Activated CD4-positive, CD25-positive, alpha-beta regulatory T cell treated with anti-CD3 and anti-CD28 coated beads, Interleukin-2, amount 50 U/mL, for 16 hours (primary cell): ENCODE results near the gene SUN5.
"Not testable (repeated sequence)": the region's sequence is repeated elsewhere in the genome, so short reads cannot be mapped to it uniquely, and the experiment has no call there.

Experiments used
- DNase-seq: peaks from one replicate; pipeline ENCODE4 v3.0.0-alpha.2; 2020; ENCODE audit warnings: low read depth, low spot score

SUN5 gene

GRCh38 chr20:33004141-33004751 is at the start of gene SUN5:
Gene SUN5, minus strand, starts transcription at chr20:33004433. Its CDS starts 93 bp downstream, at chr20:33004340.
- DNase-seq = no peak

GRCh38 chr20:33053291-33054106 is 49.3 kb upstream of the SUN5 start, which contains the start of gene BPIFB3:
Gene BPIFB3, plus strand, starts transcription at chr20:33053903. Its CDS starts 1,533 bp downstream, at chr20:33055436.
- DNase-seq = no peak

GRCh38 chr20:33051333-33051732 is 47.1 kb upstream of the SUN5 start:
- DNase-seq = no peak

DNA sequence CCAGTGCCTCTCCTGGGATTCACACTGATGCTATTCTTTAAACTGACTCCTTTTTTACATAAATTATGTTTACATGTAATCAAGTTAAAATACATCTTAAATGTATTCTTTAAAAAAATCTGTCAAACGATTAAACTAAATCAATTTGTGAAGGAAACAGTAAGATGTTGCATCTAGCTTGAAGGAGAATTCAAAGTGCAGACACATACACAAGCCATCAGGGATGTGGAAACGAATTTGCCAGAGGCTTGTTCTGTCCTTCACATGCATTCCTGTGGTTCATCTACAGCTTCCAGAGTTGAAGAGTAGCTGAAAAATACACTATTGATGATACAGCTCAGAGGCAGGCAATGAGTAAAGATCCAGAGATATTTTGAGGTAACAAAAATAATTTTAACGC is 42.2 kb upstream of the SUN5 start:
- no peak for DNase-seq

GRCh38 chr20:33045129-33045721 is 41.0 kb upstream of the SUN5 start:
- not testable (repeated sequence) for DNase-seq

- DNase-seq = no peak
Observed at GRCh38 chr20:33043731-33044181, 39.5 kb upstream of the SUN5 start.

- no peak for DNase-seq
Observed at GRCh38 chr20:33042983-33043730, 38.9 kb upstream of the SUN5 start.

- DNase-seq = no peak
Observed at GRCh38 chr20:33042430-33042829, 38.2 kb upstream of the SUN5 start.

GRCh38 chr20:33038243-33038642 is 34.0 kb upstream of the SUN5 start:
- no peak for DNase-seq

GRCh38 chr20:33037456-33037855 is 33.2 kb upstream of the SUN5 start:
- DNase-seq = no peak

DNA sequence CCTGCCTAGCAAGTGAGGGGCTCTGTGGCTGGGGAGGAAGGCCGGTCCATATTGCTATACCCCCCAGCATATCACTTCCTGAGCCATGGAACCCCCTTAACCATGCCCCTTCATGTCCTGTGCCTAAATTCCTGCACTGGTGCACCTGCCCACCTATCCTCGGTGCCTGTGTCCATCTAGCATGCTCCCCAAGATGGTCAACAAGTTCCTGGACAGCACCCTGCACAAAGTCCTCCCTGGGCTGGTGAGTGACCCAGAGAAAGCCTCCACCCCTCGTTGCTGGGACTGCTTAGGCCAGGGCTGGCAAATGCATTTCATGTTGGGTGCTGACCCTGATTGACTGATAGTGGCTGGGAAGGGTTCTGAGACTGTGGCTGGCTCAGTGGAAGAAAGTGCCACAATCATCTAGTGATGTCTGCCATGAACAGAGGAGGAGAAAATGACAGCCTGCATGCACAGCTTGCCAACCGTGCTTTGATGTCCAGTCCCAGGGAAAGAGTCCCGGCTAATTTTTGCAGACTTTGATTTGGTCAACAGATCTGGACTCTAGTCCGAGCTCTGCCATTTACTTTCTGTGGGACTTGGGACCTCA is 30.8 kb upstream of the SUN5 start:
- no peak for DNase-seq

- no peak for DNase-seq
Observed at GRCh38 chr20:33034115-33034514, 29.9 kb upstream of the SUN5 start.

DNA sequence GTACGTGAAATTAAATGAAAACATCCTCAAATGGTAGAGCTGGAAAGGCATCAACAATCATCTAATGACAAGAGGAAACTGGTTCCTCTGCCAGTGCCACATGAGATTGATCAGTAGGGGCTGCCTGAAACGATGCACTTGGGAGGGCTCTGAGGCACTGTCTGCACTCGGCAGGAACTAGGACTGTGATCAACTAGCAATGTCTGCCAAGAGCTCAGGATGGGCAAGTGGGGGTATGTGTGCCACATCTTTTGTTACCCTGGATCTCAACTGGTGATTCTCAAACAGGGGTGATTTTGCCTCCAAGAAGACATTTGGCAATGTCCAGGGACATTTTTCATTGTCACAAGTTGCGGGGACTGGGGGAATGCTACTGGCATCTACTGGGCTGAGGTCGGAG is 29.1 kb upstream of the SUN5 start:
- DNase-seq = no peak

- DNase-seq = no peak
Observed at GRCh38 chr20:33032555-33032954, 28.3 kb upstream of the SUN5 start.

DNA sequence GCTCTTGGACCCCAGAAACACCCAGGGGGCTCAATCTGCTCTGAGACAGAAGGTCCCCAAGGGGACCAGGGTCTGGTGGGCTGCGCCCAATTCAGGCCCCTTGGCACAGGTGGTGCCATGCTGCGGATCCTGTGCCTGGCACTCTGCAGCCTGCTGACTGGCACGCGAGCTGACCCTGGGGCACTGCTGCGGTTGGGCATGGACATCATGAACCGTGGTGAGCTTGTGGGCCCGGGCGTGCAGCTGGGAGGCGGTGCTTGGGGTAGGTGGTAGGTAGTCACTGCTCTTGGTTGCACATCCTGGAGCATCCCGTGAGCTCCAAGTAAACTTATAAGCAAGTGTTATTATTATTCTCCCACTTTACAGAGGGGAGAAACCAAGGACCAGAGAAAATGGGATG is 27.3 kb upstream of the SUN5 start, which contains the start of gene BPIFB6:
Gene BPIFB6, plus strand, starts transcription at position 118 of the 400 bp plus-strand sequence. Its CDS starts 0 bp downstream, at position 118.
- DNase-seq = no peak

- DNase-seq = no peak
Observed at GRCh38 chr20:33030569-33030968, 26.3 kb upstream of the SUN5 start.

- DNase-seq = no peak
Observed at GRCh38 chr20:33030076-33030475, 25.8 kb upstream of the SUN5 start.

- DNase-seq = no peak
Observed at GRCh38 chr20:33028875-33029274, 24.6 kb upstream of the SUN5 start.

- no peak for DNase-seq
Observed at GRCh38 chr20:33027769-33028751, 23.8 kb upstream of the SUN5 start.
